Measurements from ENCODE around the gene SMAD3.

SMAD3 gene

GRCh38 chr15:67082007-67082536, 16.7 kb downstream of the SMAD3 start:
- peak; percentile 14 to 21 for ATAC-seq

- ATAC-seq = no peak
Observed at GRCh38 chr15:67083135-67083762, 17.8 kb downstream of the SMAD3 start.

GRCh38 chr15:67084561-67084960, 19.2 kb downstream of the SMAD3 start:
- ATAC-seq = no peak

- peak; percentile 55 to 59 for ATAC-seq
Observed at GRCh38 chr15:67085237-67085817, 19.9 kb downstream of the SMAD3 start.

GRCh38 chr15:67085818-67086636, 20.6 kb downstream of the SMAD3 start:
- peak; percentile 30 to 33 for ATAC-seq

- no peak for ATAC-seq
Observed at GRCh38 chr15:67086637-67086914, 21.2 kb downstream of the SMAD3 start.

- ATAC-seq = no peak
Observed at GRCh38 chr15:67087507-67088172, 22.2 kb downstream of the SMAD3 start.

- ATAC-seq = no peak
Observed at GRCh38 chr15:67089217-67090193, 24.1 kb downstream of the SMAD3 start.

GRCh38 chr15:67090297-67091070, 25.1 kb downstream of the SMAD3 start:
- no peak for ATAC-seq

GRCh38 chr15:67091071-67091979, 25.9 kb downstream of the SMAD3 start:
- ATAC-seq = peak; percentile 92 to 96

- no peak for ATAC-seq
Observed at GRCh38 chr15:67091980-67092677, 26.7 kb downstream of the SMAD3 start.

GRCh38 chr15:67092752-67093503, 27.5 kb downstream of the SMAD3 start:
- ATAC-seq = no peak

GRCh38 chr15:67093504-67093862, 28.1 kb downstream of the SMAD3 start:
- peak in 1 of 2 donors; percentile 5 for ATAC-seq

- no peak for ATAC-seq
Observed at GRCh38 chr15:67094001-67094826, 28.8 kb downstream of the SMAD3 start.

- ATAC-seq = no peak
Observed at GRCh38 chr15:67095912-67096311, 30.5 kb downstream of the SMAD3 start.

GRCh38 chr15:67096546-67097294, 31.3 kb downstream of the SMAD3 start:
- ATAC-seq = peak in 1 of 2 donors; percentile 18

- ATAC-seq = no peak
Observed at GRCh38 chr15:67097424-67097823, 32.0 kb downstream of the SMAD3 start.
